ENCODE data around the gene CFAP73.
"Not testable (repeated sequence)": the region's sequence is repeated elsewhere in the genome, so short reads cannot be mapped to it uniquely, and the experiment has no call there.

Gene CFAP73

DNA sequence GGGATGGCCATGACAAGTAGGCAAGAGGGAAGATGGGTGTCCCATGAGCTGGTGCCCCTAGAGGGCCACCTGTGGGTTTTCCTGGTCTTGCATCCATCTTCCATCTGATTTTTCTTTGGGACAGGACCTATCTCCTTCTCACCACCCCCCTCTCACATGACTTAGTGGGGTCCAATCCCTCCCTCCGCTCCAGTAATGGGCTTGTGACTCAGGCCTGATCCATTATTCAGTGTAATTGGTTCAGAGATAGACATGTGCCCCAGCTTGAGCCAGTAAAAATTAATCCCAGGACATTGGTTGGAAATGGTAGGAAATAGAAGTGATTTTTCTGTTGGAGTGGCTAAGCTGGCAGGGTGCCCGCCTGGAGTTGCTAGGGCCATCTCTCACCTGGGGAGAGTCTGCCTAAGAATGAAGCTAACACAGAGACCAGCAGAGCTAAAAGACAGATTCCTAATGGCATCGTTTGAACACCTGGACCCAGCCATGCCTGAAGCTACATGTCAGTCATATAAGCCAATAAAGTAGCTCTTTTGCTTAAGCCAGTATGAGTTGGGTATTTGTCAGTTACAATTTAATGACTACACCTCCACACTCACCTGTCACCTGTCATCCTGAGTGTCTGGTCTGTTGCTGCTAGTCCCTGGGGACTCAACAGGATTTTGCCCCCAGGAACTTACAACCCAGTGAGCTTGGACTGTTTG lies 28.7 kb upstream of the CFAP73 start:
- no peak for DNase-seq

DNA sequence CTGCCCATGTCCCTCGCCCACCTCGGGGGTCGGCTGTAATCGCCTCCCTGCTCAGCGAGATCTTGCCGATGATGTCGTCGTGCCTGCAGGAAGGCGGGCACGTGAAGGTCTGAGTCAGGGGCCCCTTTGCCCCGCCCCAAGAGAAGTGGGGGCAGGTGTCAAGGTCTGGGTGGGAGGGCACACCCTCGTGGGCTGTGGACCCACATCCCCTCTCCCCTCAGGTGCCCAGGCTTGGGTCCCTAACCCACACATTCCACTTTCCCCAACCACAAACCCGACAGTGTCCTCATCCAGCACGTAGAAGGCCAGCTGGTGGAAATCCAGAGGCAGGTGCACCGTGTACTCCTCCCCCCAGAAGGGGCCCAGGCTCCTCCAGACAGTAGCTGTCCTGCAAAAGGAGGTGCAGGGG lies 21.7 kb upstream of the CFAP73 start:
- no peak for DNase-seq

DNA sequence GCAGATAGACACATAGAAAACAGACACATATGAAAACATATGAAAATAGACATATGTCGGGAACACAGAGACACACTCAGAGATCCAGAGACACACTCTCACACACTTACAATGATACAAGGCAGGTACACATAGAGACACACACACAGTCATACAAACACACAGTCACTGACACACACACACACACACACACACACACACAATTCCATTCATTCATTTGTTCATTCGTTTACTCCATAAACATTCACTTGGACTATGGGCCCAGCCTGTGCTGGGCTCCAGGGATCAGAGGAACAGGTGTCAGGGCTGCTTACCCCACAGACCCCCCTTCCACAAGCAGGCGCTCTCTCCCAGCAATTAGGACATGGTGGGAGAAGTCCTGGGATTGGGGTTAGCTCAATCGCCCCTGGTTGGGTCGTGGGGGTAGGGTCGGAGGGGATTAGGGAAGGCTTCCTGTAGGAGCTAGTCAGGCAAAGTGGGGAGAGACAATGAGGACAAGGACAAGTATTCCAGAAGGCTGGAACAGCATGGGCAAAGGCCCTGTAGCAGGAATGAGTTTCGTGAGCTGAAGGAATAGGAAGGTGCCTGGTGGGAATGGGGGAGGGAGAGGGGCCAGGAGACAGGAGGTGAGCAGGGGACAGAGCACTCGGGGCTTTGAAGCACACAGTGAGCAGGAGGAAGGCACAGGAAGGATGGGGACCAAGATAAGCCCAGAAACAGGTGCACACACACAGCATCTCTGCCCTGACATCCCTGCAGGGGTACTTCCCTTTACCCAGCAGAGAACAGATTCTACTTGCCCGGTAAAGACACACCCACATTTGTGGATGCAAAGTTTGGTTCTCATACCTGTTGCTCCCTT lies 20.5 kb upstream of the CFAP73 start:
- DNase-seq = no peak

DNA sequence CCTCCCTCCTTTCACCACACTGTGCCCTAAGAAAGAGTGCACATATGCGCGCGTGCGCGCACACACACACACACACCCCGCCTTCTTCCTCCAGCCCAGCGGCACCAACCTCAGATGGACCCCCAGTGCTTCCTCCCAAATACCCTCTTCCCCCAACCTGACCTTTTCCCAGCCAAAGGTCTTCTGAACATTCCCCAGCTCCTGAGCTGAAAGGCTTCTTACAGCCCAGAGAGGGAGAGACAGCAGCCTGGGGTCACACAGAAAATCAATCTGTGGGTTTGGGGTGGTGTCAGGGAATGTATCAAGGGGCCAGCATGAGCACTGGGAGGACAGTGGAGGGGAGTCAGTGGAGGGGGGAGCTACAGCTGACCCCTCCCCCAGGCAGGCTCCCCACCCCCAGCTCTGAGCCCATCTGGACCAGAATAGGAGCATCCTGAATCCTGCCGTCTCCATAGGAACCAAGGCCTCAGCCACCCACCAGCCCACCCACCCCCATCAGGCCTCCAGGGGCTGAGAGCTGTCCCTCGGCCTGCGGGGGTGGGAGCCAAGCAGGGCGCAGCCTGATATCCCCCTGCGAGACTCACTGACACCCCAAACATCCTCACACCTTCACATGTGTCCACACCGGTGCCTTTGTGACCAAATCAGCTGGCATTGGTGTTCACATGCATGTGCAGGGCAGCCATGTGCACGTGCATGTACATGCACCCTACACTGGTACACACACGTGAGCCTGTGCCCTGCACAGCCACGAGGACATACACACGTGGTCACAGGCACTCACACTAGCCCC lies 19.7 kb upstream of the CFAP73 start:
- DNase-seq = no peak

DNA sequence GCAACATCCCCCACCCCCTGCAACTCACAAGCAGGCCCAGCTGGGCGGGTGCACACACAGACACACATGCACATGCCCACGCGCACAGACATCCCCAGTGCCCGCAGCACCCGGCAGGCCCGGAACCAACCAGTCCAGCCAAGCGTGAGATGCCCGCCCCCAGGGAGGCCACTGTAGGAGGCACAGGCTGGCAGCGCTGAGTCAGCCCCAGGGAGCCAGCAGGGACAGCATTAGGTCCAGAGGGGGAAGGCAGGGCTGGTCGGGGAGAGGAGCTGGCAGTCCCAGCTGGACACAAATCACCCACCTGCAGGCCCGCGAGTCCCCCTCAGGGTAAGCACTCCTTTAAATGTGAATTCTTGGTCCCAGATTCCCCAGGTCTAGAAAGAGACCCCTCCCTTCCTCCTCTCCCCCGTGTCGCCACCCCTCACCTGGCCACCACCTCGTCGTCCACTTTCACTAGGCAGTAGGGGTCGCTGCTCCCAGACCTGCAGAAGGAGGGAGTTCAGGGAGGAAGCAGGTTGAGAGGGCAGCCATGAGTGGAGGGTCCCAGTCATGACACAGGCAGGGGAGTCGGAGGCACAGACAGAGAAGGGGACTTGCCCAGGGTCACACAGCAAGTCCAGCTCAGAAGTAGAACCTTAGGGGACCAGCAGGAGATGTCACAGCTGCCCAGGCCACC lies 18.9 kb upstream of the CFAP73 start:
- no peak for DNase-seq

DNA sequence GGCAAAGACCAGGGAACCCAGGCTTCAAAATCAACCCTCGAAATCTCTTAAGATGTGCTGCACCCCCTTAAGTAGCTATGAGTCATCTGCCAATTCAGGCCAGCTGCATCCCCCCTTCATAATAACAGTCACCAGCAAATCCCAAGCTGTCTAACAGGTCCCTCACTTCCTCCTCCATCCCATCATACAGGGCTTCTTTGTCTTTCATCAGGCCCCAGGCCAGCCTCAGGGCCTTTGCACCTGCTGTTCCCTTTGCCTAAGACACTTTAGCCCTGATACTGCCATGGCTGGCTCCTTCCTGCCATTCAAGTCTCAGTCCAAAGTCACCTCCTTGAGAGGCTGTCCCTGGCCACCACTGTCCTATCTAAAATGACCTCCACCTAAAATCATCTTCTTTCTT lies 18.0 kb upstream of the CFAP73 start:
- DNase-seq = no peak

DNA sequence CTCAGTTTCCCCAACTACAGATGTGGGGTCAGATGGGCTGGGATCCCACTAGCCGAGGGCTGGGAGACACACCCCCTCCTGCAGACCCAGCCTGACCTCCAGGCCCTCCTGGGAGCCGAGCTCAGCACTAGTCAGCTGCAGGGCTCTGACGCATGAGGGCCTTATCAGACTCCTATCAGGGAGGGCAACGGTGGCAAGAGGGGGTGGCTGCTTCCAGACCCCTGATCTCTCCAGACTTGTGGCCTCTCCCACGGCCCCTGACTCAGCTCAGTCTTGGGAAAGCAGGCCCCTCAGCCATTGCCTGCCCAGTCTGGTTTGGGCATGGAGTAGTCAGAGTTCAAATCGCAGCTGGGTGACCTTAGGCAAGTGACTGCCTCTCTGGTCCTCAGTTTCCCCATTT lies 16.5 kb upstream of the CFAP73 start:
- no peak for DNase-seq

DNA sequence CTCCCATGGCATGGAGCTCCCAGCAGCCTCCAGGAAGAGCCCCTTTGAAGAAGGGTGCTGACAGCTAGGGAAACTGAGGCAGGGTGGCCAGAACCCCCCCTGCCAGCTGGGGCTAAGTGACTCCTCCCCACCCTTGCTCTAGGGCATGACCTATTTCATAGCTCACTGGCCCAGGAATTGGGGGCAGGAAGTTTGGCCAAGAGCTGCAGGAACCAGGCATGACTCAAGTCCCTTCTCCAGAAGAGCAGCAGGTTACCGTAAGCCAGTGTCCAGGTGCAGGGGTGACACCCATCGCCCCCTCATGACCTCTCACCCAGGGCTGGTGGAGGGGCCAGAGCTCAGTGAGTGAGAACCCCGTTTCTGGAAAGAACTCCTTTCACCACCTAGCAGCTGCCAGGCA lies 15.9 kb upstream of the CFAP73 start:
- no peak for DNase-seq

DNA sequence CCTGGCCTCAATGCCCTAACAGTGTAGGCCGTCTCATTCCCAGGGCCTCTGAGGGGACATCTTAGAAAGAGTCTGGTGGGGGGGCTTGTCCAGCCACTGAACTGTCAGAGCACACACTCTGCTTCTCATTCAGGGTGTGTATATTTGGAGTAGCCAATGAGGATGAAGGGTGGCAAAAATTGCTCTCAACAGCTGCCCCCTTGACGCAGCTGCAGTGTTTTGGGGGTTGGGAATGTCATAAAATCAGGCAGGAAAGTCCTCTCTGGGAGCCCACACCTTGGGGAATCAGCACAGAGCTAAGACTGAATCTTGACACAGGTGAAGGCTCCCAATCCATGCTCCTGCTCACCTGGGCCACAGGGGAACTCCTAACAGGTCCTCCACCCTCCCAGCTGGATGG lies 15.5 kb upstream of the CFAP73 start:
- DNase-seq = no peak

DNA sequence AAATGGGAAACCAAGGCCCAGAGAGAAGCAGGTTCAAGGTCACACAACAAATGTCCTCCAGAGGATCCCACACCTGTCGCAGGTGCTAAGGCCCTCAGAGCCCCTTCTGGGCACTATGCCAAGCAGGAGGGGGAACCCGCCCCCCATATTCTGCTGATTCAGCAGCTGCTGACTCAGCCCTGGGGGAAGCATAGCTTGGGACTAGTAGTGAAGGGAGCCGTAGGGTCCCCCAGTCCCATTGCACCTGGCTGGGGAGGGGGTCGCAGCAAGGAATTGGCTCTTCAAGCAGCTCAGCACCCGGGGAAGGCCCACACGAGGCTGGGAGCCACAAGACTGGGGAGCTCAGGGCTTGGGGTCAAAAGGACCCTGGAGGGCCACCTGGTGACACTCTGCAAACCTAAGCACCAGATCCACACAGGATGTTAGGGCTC lies 15.0 kb upstream of the CFAP73 start:
- no peak for DNase-seq

DNA sequence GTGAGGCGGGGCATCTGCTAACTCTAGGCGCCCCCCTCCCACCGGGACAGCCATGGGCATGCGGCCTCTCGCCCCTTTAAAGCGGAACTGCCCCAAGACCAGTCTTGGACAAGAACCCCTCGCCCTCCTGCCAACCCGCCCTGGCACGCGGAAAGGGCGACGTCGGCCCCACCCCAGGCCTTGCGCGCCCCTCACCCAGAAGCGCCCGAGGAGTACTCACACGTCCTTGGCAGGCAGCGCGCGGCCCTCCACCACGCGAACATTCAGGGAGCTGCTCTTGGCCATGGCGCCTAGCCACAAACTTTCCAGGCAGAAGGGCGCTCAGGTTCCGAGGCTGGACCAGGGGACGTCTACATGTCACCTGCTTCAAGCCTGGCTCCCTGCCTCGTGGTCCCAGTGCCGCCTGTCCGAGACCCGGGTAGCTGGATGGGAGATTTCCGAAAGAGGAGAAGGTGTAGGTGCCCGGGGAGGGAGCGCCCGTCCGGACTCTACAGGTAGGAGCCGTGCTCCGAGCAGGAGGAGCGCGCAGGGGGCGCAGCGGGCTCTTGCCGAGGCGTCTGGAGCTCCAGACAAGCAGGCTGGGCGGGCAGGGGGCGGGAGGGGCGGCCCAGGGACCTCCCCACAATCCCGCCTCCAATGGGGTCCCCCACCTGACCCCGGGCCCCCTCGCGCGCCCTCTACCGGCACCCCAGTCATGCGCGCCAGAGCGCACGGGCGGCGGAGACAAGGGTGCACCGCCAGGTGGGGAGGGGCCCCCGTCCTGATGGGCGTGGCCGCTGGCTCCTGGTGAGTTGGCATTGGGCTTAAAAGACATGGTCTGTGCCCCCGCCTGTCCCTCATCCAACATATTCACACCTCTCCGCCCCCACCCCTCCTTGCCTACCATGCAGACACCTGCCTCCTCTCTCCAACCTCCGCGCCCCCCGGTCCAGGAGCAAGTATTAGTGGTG lies 14.1 kb upstream of the CFAP73 start, which contains the start of gene RASAL1:
Gene RASAL1 (minus strand): TSS at position 584 of the 950 bp plus-strand sequence. CDS start 299 bp downstream, at position 285.
- peak; percentile 75 for DNase-seq

DNA sequence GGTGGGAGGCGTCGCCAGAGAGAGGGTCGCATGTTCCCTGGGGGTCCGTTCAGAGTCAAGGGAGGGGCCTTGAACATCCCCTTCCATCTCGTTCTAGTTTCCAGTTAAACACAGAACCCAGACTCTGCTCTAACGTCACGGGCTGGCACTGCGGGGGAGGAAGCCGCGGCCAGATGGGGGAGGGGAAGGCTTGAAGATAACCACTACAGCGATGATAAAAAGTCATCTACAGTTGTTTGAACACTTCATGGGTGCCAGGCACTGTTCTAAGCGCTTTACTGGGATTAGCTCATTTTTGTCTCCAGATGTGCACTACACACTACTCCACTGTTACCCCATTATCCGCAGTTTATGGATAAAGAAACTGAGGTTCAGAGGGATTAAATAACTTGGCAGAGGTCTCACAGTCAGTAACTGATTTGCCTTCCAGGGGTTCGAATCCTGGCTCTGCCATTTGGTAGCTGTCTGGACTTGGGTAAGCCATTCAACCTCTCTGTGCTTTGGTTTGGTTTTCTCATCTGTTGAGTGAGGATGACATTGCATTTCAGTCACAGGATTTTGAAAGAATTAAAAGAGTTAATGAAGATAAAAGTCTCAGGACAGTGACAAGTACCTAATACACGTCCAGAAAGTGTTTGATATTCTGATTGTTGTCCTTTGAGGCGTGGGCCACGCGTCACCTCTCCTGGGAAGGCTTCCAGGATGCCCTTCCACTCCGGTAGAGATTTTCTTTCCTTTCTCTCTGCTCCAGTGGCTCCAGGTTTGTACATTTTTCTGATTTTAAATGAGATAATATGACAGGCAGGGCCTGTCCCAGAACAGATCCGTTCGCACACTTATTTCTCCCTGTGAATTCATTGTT lies 13.2 kb upstream of the CFAP73 start:
- peak; percentile 55 for DNase-seq

DNA sequence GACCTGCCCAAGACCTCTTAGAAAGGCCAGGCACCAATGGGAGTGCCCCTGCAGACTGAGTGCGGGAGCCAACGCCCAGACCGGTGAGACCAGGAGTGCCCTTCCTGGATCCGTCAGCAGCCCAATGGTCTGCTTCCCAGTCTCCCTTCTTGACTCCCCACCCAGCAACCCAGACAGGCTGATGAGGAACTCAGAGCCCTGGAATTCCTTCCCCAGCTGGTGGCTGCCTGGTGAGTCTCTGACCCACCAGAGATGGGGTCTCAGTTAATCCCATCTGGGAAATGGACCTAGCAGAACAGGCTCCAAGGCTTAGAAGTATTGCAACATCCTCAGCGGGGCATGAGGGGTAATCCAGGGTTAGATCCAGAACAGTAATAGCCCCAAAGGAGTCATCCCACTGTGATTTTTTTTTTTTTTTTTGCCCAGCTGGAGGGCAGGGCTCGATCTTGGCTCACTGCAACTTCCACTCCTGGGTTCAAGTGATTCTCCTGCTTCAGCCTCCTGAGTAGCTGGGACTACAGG lies 12.5 kb upstream of the CFAP73 start:
- DNase-seq = no peak

DNA sequence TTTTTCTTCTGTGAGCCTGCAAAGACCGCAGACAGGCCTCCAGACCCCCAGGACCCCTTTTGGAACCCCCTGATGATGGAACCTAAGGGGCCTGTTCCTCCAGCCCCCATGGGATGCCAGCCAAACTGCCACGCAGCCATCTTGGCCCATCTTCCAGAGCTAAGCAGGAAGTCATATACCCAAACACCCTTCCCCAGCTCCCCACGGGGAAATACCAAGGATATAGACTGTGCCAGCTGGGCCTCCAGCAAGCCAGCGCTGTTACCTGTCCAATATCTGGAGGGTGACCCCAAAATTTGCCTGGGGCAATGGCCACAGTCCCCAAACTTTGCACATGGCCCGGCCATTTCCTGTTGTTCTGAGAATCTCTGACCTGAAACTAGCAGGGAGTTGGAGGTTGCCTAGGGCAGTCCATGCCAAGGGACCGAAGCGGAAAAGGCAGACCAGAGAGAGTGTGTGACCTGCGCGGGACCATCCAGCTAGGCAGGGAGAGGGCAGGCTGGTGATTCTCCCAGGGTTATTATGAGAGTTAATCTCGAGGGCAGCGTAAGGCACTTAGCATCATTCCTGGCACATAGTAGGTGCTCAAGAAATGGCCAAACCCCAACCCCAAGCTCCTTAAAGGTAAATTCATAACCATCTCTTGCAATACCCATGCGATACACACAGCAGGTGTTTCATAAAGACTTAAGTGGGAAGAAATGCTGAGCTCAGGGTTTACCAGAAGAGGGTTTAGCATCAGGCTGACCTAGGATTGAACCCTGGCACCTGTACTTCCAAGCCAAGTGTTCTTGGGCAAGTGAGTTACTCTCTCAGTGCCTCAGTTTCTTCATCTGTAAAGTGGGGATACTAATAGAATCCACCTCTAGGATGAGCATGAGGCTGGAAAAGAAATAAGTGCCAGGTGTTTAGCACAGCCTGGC lies 11.4 kb upstream of the CFAP73 start:
- no peak for DNase-seq

DNA sequence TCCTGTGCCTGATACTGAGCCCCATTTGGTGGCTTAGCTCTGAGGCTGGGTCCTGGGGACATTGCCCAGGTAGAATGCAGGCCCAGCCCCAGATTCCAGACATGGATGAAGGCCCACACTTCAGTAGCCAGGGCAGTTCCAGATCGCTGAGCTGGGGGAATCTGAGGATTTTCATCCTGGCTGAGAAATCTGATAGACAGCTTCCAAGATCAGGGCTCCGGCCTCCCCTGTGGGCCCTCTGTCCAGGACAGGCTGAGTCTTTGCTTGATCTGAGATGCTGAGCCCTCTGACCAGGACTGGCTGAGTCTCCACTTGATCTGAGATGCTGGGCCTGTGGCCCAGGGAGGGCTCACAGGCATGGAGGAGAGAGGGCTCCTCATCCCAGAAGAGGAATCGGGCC lies 10.7 kb upstream of the CFAP73 start:
- DNase-seq = no peak

DNA sequence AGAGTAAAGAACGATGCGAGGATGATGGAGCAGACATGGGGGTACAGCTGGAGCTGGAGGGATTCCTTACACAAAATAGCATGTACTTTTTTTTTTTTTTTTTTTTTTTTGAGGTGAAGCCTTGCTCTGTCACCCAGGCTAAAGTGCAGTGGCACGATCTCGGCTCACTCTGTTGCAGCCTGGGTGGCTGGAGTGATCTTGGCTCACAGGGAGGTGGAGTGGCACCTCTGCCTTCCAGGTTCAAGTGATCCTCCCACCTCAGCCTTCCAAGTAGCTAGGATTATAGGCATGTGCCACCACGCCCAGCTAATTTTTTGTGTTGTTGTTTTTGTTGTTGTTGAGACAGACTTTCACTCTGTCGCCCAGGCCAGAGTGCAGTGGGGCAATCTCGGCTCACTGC lies 8.8 kb upstream of the CFAP73 start:
- DNase-seq = no peak

DNA sequence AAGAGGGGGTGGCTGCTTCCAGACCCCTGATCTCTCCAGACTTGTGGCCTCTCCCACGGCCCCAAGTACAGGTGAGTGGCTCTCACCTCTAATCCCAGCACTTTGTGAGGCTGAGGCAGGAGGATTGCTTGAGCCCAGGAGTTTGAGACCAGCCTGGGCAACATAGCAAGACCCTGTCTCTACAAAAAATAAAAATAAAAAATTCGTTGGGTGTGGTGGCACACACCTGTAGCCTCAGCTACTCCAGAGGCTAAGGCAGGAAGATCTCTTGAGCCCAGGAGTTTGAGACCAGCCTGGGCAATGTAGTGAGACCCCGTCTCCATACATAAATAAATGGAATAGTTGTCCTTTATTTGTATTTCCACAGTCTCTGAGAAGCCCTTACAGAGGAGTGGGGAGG lies 7.8 kb upstream of the CFAP73 start:
- not testable (repeated sequence) for DNase-seq

DNA sequence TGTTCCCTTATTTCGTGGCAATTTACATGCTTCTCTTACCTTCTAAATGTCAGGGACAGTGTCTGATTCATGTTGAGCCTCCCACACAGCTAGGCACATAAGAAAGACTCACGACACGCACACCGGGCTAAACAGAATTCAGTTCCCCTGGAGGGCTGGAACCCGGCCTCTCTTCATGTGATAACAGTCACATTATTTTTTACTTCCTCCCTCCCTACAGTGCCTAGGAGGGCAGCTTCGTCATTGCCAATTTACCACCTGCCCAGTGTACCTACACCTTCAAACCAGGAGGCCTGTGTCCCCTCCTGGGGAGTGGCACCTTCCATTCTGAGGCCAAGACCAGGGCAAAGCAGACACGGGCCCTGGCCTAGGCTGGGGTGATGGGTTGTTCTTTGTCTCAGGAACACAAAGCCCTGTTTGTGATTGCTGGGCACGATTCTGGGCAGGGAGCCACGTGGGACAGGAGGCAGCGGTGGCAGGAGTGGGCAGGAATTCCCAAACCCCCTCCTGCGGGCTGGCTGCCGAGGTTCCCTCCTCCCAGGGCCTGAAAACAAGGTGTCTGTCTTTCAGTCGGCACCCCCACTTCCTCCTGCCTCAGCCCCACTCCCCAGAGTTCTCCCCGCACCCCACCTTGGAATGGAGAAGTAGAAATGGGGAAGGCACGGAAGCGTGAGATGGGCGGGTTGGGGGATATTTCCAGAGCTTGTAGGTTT lies 7.2 kb upstream of the CFAP73 start:
- no peak for DNase-seq

All from effector CD4-positive, alpha-beta T cell (primary cell).